Measurements from ENCODE around the gene TERT. TPM values are rescaled to one million over a fixed set of nuclear protein-coding genes. Genes with fewer than 3 reads are reported as not detected.

TERT gene
- not detected in 2 replicates for total RNA-seq

DNA sequence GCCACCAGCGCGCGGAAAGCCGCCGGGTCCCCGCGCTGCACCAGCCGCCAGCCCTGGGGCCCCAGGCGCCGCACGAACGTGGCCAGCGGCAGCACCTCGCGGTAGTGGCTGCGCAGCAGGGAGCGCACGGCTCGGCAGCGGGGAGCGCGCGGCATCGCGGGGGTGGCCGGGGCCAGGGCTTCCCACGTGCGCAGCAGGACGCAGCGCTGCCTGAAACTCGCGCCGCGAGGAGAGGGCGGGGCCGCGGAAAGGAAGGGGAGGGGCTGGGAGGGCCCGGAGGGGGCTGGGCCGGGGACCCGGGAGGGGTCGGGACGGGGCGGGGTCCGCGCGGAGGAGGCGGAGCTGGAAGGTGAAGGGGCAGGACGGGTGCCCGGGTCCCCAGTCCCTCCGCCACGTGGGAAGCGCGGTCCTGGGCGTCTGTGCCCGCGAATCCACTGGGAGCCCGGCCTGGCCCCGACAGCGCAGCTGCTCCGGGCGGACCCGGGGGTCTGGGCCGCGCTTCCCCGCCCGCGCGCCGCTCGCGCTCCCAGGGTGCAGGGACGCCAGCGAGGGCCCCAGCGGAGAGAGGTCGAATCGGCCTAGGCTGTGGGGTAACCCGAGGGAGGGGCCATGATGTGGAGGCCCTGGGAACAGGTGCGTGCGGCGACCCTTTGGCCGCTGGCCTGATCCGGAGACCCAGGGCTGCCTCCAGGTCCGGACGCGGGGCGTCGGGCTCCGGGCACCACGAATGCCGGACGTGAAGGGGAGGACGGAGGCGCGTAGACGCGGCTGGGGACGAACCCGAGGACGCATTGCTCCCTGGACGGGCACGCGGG lies at the start of gene TERT:
TSS of gene TERT (minus strand) at position 234 of the 815 bp plus-strand sequence. CDS start at position 155, 79 bp downstream.

DNA sequence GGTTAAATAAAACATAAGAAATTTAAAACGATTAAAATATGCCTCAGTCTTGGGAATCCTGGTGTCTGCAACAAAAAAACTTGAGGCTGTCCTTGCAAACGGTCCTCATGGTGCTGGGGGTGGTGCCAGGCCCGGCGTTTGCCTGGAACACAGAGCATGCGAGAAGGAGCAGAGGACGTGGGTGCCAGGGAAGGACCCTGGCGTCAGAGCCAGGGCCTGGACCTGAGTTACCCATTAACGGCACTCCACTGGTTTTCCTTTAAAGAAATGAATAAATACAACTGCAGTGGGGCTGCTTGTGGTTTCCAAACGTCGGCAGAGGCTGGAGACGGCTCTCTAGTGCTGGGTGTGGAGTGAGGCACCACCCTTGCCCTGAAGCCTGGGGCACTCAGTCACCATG lies 69.8 kb downstream of the TERT start, which contains the start of gene SLC6A18:
TSS of gene SLC6A18 (plus strand) at position 301 of the 400 bp plus-strand sequence. CDS start at position 398, 97 bp downstream.

Small RNA genes lying within 50 kb of the gene (small RNA-seq; reads per million reads assigned to genes)
- not detected for gene MIR4457

Other genes with a start within 250 kb of the TERT start
- 4.0 and 6.2 TPM in 2 replicates for gene SLC12A7, start 183.0 kb downstream of the TERT start, total RNA-seq
- not detected in 2 replicates for gene SLC6A19, start 93.5 kb downstream of the TERT start, total RNA-seq
- not detected in 2 replicates for gene SLC6A18, start 69.7 kb downstream of the TERT start, total RNA-seq
- 106 and 128 TPM in 2 replicates for gene CLPTM1L, start 50.0 kb upstream of the TERT start, total RNA-seq
- gene SLC6A3, start 150.4 kb upstream of the TERT start, total RNA-seq = not detected in 2 replicates
- gene LPCAT1, start 228.9 kb upstream of the TERT start, total RNA-seq = 36.3 and 39.6 TPM in 2 replicates